Type B pancreatic cell (in vitro differentiated cells): ENCODE results near the gene CSH1. TPM values are rescaled to one million over a fixed set of nuclear protein-coding genes. Genes with fewer than 3 reads are reported as not detected.
"Not testable (repeated sequence)": the region's sequence is repeated elsewhere in the genome, so short reads cannot be mapped to it uniquely, and the experiment has no call there.

ENCODE experiments used
- DNase-seq: peaks from one replicate; pipeline ENCODE4 v3.0.0; 2021; ENCODE audit warnings: mixed read lengths; ENCODE audit not compliant: unreplicated experiment; ENCODE audit errors: extremely low spot score
- H3K27ac Mint-ChIP-seq: 2 replicates; pipeline ENCODE4 v1.8.0; 2021; ENCODE audit warnings: mild to moderate bottlenecking, mixed read lengths
- H3K27me3 Mint-ChIP-seq: 2 replicates; pipeline ENCODE4 v1.8.0; 2021; ENCODE audit warnings: mixed read lengths
- H3K36me3 Mint-ChIP-seq: 2 replicates; pipeline ENCODE4 v1.8.0; 2021; ENCODE audit warnings: mixed read lengths
- H3K4me1 Mint-ChIP-seq: one replicate; pipeline ENCODE4 v1.8.0; 2021; ENCODE audit warnings: mixed read lengths; ENCODE audit not compliant: unreplicated experiment
- H3K4me3 Mint-ChIP-seq: 2 replicates; pipeline ENCODE4 v1.8.0; 2021; ENCODE audit warnings: mild to moderate bottlenecking, mixed read lengths
- H3K9me3 Mint-ChIP-seq: 2 replicates; pipeline ENCODE4 v1.8.0; 2021; ENCODE audit warnings: mixed read lengths
- CTCF ChIP-seq: fragments of 200-600 bp; sonication (generic); conservative IDR thresholded peaks from 2 replicates; pipeline ENCODE4 v1.5.0; 2021; ENCODE audit warnings: antibody characterized with exemption, mild to moderate bottlenecking
- total RNA-seq: library from RNA; stranded (reverse); gene quantifications from 2 replicates; pipeline ENCODE4 v1.2.1, GENCODE V29; 2021; ENCODE audit warnings: low replicate concordance

CSH1 gene
- total RNA-seq, 1 donor from 2014 or later, result not detected

GRCh38 chr17:63917646-63918045, 21.3 kb upstream of the CSH1 start:
- no peak overlapping the region for H3K27ac Mint-ChIP-seq
- no peak for TF ChIP-seq CTCF
- peaks cover 32% of the 10 kb centered on the region for H3K27me3 Mint-ChIP-seq
- H3K36me3 Mint-ChIP-seq, result no peaks in the 10 kb centered on the region
- H3K9me3 Mint-ChIP-seq, result no peaks in the 10 kb centered on the region
- H3K4me1 Mint-ChIP-seq, result peaks cover 5% of the 10 kb centered on the region
- DNase-seq, result no peak
- no peak overlapping the region for H3K4me3 Mint-ChIP-seq

GRCh38 chr17:63917206-63917605, 20.8 kb upstream of the CSH1 start:
- not testable (repeated sequence) for H3K27ac Mint-ChIP-seq, DNase-seq, H3K36me3 Mint-ChIP-seq, H3K9me3 Mint-ChIP-seq, H3K4me1 Mint-ChIP-seq, H3K4me3 Mint-ChIP-seq
- H3K27me3 Mint-ChIP-seq, result peaks cover 32% of the 10 kb centered on the region

GRCh38 chr17:63916566-63917185, 20.3 kb upstream of the CSH1 start:
- Mint-ChIP-seq H3K4me1 (peaks cover 5% of the 10 kb centered on the region), H3K9me3 (no peaks in the 10 kb centered on the region), H3K27me3 (peaks cover 35% of the 10 kb centered on the region), H3K36me3 (no peaks in the 10 kb centered on the region), H3K27ac (no peak overlapping the region), H3K4me3 (no peak overlapping the region)
- DNase-seq, result no peak
- TF ChIP-seq CTCF, result no peak

GRCh38 chr17:63915753-63916152, 19.4 kb upstream of the CSH1 start:
- H3K9me3 Mint-ChIP-seq, DNase-seq, H3K36me3 Mint-ChIP-seq, H3K27ac Mint-ChIP-seq, H3K4me3 Mint-ChIP-seq, H3K4me1 Mint-ChIP-seq: not testable (repeated sequence)
- peaks cover 40% of the 10 kb centered on the region for H3K27me3 Mint-ChIP-seq

- H3K9me3 Mint-ChIP-seq, result no peaks in the 10 kb centered on the region
- peaks cover 41% of the 10 kb centered on the region for H3K27me3 Mint-ChIP-seq
These were observed 18.1 kb upstream of the CSH1 start for GRCh38 chr17:63914471-63914870.

GRCh38 chr17:63911657-63912100, 15.3 kb upstream of the CSH1 start:
- no peaks in the 10 kb centered on the region for H3K9me3 Mint-ChIP-seq
- no peaks in the 10 kb centered on the region for H3K36me3 Mint-ChIP-seq
- peaks cover 47% of the 10 kb centered on the region for H3K27me3 Mint-ChIP-seq
- no peak overlapping the region for H3K27ac Mint-ChIP-seq
- TF ChIP-seq CTCF, result peak; percentile 89
- no peak overlapping the region for H3K4me3 Mint-ChIP-seq
- DNase-seq, result no peak
- H3K4me1 Mint-ChIP-seq, result no peaks in the 10 kb centered on the region

More at GRCh38 chr17:63914471-63914870, 18.1 kb upstream of the CSH1 start:
- Mint-ChIP-seq H3K4me1 (peaks cover 5% of the 10 kb centered on the region), H3K27ac (no peak overlapping the region), H3K36me3 (no peaks in the 10 kb centered on the region), H3K4me3 (no peak overlapping the region)
- DNase-seq, result no peak
- no peak for TF ChIP-seq CTCF
